ENCODE data around the gene BTG2. TPM values are rescaled to one million over a fixed set of nuclear protein-coding genes. Genes with fewer than 3 reads are reported as not detected.
"Not testable (repeated sequence)": the region's sequence is repeated elsewhere in the genome, so short reads cannot be mapped to it uniquely, and the experiment has no call there.

Gene BTG2, protein sequence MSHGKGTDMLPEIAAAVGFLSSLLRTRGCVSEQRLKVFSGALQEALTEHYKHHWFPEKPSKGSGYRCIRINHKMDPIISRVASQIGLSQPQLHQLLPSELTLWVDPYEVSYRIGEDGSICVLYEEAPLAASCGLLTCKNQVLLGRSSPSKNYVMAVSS
- 58.2 TPM for polyA plus RNA-seq (2012; ENCODE audit: missing spikeins)

- DNase-seq (ENCODE audit: insufficient read length) = peak; percentile 95
- FAIRE-seq = peak; percentile 74
- TF ChIP-seq TAF1 (IDR thresholded peaks at IDR 0.05; ENCODE audit: borderline replicate concordance, low read depth, low read length) (peak; percentile 76), POLR2A (IDR thresholded peaks at IDR 0.05; ENCODE audit: low read depth, low read length) (peak; percentile 99), POLR2AphosphoS5 (IDR thresholded peaks at IDR 0.05; ENCODE audit: low read depth, low read length) (peak; percentile 99)
Observed at GRCh38 chr1:203304919-203305808, at the start of gene BTG2. BTG2 (plus strand) TSS chr1:203305519; CDS start chr1:203305607, 88 bp downstream.

DNA sequence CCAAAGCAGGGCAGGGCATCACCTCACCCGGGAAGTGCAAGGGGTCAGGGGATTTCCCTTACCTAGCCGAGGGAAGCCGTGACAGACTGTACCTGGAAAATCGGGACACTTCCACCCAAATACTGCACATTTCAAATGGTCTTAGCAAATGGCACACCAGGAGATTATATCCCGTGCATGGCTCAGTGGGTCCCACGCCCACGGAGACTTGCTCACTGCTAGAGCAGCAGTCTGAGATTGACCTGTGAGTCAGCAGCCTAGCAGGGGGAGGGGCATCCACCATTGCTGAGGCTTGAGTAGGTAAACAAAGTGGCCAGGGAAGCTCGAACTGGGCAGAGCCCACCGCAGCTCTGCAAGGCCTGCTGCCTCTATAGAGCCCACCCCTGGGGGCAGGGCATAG, 48.7 kb upstream of the BTG2 start:
- not testable (repeated sequence) for DNase-seq (ENCODE audit: insufficient read length); FAIRE-seq

GRCh38 chr1:203263496-203263895, 41.8 kb upstream of the BTG2 start:
- FAIRE-seq = no peak
- TF ChIP-seq POLR2AphosphoS5 (IDR thresholded peaks at IDR 0.05; ENCODE audit: low read depth, low read length) (no peak), TAF1 (IDR thresholded peaks at IDR 0.05; ENCODE audit: borderline replicate concordance, low read depth, low read length) (no peak), POLR2A (IDR thresholded peaks at IDR 0.05; ENCODE audit: low read depth, low read length) (no peak)
- DNase-seq (ENCODE audit: insufficient read length) = no peak

- TF ChIP-seq POLR2A (IDR thresholded peaks at IDR 0.05; ENCODE audit: low read depth, low read length) = no peak
- no peak for TF ChIP-seq POLR2AphosphoS5 (IDR thresholded peaks at IDR 0.05; ENCODE audit: low read depth, low read length)
- no peak for TF ChIP-seq TAF1 (IDR thresholded peaks at IDR 0.05; ENCODE audit: borderline replicate concordance, low read depth, low read length)
- FAIRE-seq = no peak
- DNase-seq (ENCODE audit: insufficient read length) = no peak
Observed at GRCh38 chr1:203264052-203264501, 41.2 kb upstream of the BTG2 start.

DNA sequence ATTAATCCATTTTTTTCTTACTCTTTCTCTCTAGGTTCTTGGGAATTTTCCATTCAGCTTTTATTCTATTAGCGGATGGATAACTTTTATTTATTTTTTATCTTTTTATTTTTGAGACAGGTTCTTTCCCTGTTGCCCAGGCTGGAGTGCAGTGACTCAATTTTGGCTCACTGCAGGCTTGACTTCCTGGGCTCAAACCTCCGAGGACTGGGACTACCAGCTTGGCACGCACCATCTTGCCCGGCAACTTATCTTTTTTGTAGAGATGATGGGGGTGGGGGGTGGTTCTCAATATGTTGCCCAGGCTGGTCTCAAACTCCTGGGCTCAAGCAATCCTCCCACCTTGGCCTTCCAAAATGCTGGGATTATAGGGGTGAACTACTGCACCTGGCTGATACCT, 39.8 kb upstream of the BTG2 start:
- DNase-seq (ENCODE audit: insufficient read length) (no peak), FAIRE-seq (no peak)
- TF ChIP-seq POLR2A (IDR thresholded peaks at IDR 0.05; ENCODE audit: low read depth, low read length) (no peak), TAF1 (IDR thresholded peaks at IDR 0.05; ENCODE audit: borderline replicate concordance, low read depth, low read length) (no peak), POLR2AphosphoS5 (IDR thresholded peaks at IDR 0.05; ENCODE audit: low read depth, low read length) (no peak)

DNA sequence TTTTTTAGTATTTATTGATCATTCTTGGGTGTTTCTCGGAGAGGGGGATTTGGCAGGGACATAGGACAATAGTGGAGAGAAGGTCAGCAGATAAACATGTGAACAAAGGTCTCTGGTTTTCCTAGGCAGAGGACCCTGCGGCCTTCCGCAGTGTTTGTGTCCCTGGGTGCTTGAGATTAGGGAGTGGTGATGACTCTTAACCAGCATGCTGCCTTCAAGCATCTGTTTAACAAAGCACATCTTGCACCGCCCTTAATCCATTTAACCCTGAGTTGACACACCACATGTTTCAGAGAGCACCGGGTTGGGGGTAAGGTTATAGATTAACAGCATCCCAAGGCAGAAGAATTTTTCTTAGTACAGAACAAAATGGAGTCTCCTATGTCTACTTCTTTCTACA, 39.2 kb upstream of the BTG2 start:
- DNase-seq (ENCODE audit: insufficient read length); FAIRE-seq: not testable (repeated sequence)

DNA sequence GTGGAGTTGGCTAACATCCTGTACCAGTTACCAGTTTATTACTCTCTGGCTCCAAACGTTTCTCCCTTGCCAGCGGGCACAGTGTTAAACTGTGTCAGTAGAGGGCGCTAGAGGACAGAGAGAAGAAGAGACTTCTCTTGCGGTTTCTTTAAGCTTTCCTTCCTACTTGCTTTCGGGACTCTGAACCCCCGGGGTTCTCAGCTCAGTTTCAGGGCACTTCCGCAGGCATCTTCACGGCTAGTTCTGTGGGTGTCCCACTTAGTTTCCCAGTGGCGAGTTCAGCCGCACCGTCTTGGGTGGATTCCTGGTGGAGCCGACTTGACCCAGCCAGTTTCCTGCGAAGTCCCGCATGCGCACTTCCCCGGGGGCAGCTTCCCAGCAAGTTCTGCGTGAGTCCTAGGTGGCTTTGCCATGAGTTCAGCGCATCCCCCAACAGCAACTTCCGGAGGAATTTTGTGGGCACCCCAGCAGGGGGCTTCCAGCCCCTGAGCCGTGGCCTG, 37.9 kb upstream of the BTG2 start:
- peak; percentile 67 for FAIRE-seq
- TF ChIP-seq POLR2A (IDR thresholded peaks at IDR 0.05; ENCODE audit: low read depth, low read length) = no peak
- no peak for TF ChIP-seq TAF1 (IDR thresholded peaks at IDR 0.05; ENCODE audit: borderline replicate concordance, low read depth, low read length)
- no peak for TF ChIP-seq POLR2AphosphoS5 (IDR thresholded peaks at IDR 0.05; ENCODE audit: low read depth, low read length)

DNA sequence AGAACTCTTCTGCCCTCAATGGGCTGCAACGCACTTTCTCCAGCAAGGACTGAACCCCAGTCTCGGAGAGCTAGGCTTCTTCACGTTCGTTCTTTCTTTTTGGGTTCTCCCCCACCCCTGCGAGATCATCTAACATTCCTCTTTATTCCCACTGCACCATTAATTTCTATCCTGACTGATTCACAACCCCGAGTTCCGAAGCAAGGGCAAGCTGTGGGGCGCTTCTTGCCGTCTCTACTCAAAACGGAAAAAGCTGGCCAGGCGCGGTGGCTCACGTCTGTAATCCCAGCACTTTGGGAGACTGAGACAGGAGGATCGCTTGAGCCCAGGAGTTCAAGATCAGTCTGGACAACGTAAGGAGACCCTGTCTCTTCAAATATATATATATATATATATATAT, 37.4 kb upstream of the BTG2 start:
- FAIRE-seq = no peak
- no peak for DNase-seq (ENCODE audit: insufficient read length)
- no peak for TF ChIP-seq TAF1 (IDR thresholded peaks at IDR 0.05; ENCODE audit: borderline replicate concordance, low read depth, low read length)
- TF ChIP-seq POLR2AphosphoS5 (IDR thresholded peaks at IDR 0.05; ENCODE audit: low read depth, low read length) = no peak
- TF ChIP-seq POLR2A (IDR thresholded peaks at IDR 0.05; ENCODE audit: low read depth, low read length) = no peak

More for the DNA sequence above, 37.9 kb upstream of the BTG2 start:
- peak; percentile 50 for DNase-seq (ENCODE audit: insufficient read length)

DNA sequence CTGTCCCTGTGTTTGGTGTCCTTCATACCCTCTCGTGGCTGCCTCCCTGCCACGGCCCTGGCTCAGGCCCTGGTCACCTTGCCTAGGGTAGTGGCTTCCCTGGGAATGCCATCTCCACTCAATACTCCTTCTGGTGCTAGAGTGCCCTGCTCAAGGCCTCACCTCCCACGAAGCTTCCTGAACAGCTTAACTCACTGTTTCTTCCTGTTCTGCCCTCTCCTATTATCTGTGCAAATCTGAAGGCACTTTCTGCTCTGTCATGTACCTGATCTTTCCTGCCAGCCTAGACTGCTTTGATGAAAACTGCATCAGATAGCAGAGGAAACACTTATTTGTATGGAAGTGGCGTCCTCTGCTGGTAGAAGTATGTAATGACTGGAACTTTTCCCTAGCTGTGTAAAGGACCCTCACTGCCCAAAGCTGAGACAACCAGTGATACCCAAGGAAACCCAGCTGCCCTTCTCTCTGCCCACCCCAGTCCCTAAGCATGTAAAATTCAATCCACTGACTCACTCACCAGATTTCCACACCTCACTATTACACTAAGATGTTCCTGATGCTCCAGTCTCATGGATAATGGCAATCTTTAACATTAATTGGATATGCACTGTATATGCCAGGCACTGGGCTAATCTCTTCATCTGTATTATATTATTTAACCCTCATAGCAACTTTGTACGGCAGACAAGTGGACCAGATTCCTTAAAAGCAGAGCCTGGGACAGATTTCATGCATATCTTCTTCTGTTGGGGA, 36.2 kb upstream of the BTG2 start:
- TF ChIP-seq POLR2AphosphoS5 (IDR thresholded peaks at IDR 0.05; ENCODE audit: low read depth, low read length) = no peak
- TF ChIP-seq TAF1 (IDR thresholded peaks at IDR 0.05; ENCODE audit: borderline replicate concordance, low read depth, low read length) = no peak
- no peak for TF ChIP-seq POLR2A (IDR thresholded peaks at IDR 0.05; ENCODE audit: low read depth, low read length)
- DNase-seq (ENCODE audit: insufficient read length) (no peak), FAIRE-seq (peak; percentile 74)

DNA sequence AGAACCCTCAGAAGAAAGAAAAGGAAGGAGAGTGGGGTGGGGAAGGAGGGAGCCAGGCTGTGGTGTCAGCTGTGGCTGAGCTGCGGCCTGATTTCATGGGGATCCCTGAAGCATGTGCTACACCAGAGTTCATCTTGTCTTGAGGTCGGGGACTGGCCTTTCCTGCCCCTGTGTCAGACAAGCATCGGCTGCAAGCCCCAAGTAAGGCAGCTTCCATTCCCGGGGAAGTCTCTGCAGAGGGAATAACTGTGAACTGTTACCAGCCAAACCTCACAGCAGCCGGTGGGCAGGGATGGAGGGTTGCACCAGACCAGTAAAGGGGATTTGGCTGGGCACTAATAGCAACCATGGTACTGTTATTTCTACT, 35.7 kb upstream of the BTG2 start:
- DNase-seq (ENCODE audit: insufficient read length) (no peak), FAIRE-seq (no peak)
- TF ChIP-seq TAF1 (IDR thresholded peaks at IDR 0.05; ENCODE audit: borderline replicate concordance, low read depth, low read length) (no peak), POLR2AphosphoS5 (IDR thresholded peaks at IDR 0.05; ENCODE audit: low read depth, low read length) (no peak), POLR2A (IDR thresholded peaks at IDR 0.05; ENCODE audit: low read depth, low read length) (no peak)

DNA sequence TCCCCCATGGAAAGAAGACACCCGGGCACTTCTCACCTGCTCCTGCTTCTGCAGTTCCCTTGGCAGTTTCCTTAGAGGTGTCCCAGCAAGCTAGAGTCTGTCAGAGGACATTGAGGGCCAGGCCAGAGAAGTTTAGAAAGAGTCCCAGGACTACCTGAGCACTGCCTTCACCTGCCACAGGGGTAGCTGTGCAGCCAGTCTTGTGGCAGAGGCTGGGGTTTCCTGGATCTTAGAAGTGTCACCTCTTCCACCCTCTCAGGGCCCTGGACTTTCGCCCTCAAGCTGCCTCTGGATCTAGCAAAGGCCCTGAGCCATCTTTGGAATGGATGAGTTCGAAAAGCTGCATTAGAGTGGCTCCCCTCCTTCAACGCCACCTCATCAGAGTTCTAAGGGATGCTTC, 34.9 kb upstream of the BTG2 start:
- DNase-seq (ENCODE audit: insufficient read length) (no peak), FAIRE-seq (no peak)
- TF ChIP-seq POLR2A (IDR thresholded peaks at IDR 0.05; ENCODE audit: low read depth, low read length) = no peak
- no peak for TF ChIP-seq TAF1 (IDR thresholded peaks at IDR 0.05; ENCODE audit: borderline replicate concordance, low read depth, low read length)
- no peak for TF ChIP-seq POLR2AphosphoS5 (IDR thresholded peaks at IDR 0.05; ENCODE audit: low read depth, low read length)

All from GM12892 (cell line).